ENCODE results near the gene RABGAP1L. TPM values are rescaled to one million over a fixed set of nuclear protein-coding genes. Genes with fewer than 3 reads are reported as not detected.

Gene RABGAP1L
- total and polyA plus RNA-seq, 12 donors: 13.0 to 167 (median 109) TPM

DNA sequence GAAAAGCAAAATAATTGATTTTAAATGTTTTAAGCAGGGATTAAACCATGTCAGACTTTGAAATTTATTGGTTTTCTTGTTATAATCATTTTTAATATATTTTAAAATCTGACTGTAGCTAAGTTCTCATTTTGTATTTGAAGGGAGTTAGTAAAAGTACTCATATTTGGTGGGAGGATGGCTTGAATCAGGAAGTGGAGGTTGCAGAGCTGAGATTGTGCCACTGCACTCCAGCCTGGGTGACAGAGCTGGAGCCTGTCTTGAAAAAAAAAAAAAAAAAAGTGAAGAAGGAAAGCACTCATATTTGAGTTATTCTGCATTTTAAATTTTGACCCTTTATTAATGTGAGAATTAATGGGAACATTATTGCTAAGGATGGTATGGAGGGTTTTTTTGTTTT, 106.0 kb downstream of the RABGAP1L start:
- Histone ChIP-seq H3K9me3 (no peaks in the 10 kb centered on the region), H3K27ac (no peak overlapping the region), H3K36me3 (peaks cover 0 to 7% (median 0%) of the 10 kb centered on the region in 9 donors), H3K4me3 (no peak overlapping the region), H3K4me1 (peaks cover 0 to 21% (median 6%) of the 10 kb centered on the region in 9 donors), H3K27me3 (no peaks in the 10 kb centered on the region)
- TF ChIP-seq, protein P1, sequence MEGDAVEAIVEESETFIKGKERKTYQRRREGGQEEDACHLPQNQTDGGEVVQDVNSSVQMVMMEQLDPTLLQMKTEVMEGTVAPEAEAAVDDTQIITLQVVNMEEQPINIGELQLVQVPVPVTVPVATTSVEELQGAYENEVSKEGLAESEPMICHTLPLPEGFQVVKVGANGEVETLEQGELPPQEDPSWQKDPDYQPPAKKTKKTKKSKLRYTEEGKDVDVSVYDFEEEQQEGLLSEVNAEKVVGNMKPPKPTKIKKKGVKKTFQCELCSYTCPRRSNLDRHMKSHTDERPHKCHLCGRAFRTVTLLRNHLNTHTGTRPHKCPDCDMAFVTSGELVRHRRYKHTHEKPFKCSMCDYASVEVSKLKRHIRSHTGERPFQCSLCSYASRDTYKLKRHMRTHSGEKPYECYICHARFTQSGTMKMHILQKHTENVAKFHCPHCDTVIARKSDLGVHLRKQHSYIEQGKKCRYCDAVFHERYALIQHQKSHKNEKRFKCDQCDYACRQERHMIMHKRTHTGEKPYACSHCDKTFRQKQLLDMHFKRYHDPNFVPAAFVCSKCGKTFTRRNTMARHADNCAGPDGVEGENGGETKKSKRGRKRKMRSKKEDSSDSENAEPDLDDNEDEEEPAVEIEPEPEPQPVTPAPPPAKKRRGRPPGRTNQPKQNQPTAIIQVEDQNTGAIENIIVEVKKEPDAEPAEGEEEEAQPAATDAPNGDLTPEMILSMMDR (IDR thresholded peaks at IDR 0.05): no peak
- no peak for DNase-seq
- intact Hi-C loops (cut with DNase I): no loop called here
- no peak for ATAC-seq

DNA sequence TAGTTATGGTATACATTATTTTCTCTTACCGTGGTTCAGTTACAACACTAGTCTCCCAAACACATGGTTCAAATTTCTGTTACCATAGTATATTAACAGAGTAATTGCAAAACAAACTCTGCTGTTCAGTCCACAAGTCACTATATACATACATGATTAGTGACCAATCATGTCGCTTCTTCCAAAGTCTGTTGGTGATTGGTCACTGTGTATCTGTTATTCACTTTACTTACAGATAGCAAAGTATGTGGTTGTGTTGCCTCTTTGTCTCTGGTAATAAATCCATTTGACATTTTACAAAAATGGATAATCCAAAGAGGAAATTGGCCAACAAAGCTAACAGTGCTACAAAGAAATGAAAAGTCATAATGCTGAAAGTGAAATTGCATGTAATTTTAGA, 107.2 kb downstream of the RABGAP1L start:
- Histone ChIP-seq H3K4me1 (peaks cover 0 to 21% (median 6%) of the 10 kb centered on the region in 9 donors), H3K27me3 (no peaks in the 10 kb centered on the region), H3K27ac (no peak overlapping the region), H3K36me3 (peaks cover 0 to 7% (median 0%) of the 10 kb centered on the region in 9 donors), H3K9me3 (no peaks in the 10 kb centered on the region), H3K4me3 (no peak overlapping the region)
- no peak for ATAC-seq
- DNase-seq: no peak
- 83 to 93% methylated on average over 2 of the region's 2 CpGs for WGBS, 2 donors
- intact Hi-C loops (cut with DNase I): no loop called here
- TF ChIP-seq, protein P1 (IDR thresholded peaks at IDR 0.05): no peak

DNA sequence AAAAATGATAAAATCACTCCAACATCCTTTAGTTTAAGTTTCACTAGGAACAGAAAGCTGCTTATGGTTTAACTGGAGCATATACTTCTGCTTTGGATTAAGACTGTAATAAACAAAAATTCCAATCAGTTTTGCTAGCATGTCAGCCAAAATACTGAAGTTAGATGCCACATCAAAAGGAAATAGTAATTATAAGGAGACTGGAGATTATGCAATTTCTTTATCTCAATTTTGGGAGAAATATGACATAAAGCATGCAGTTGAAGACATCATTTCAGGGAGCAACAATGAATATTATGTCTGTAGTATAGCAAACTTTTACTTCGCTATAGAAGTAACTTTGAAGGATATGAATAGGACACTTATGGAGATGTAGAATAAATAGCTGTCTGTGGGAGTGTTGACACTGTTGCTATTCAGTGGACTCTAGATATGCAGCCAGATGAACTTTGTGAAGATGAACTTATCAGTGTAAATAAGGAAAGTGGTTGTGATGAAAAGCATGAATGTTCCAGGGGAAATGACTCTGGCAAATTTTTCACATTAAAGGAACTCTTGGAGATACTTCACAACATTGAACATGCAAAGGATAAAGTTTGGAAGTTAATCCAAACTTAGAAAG, 107.8 kb downstream of the RABGAP1L start:
- intact Hi-C loops (cut with DNase I): no loop called here
- Histone ChIP-seq H3K4me1 (peaks cover 0 to 21% (median 6%) of the 10 kb centered on the region in 9 donors), H3K4me3 (no peak overlapping the region), H3K36me3 (peaks cover 0 to 7% (median 0%) of the 10 kb centered on the region in 9 donors), H3K27me3 (no peaks in the 10 kb centered on the region), H3K9me3 (no peaks in the 10 kb centered on the region), H3K27ac (peak overlapping the region in 1 of 10 donors; percentile 2)
- 35 to 60% methylated on average over 1 of the region's 1 CpG for WGBS, 2 donors
- TF ChIP-seq, protein P1 (IDR thresholded peaks at IDR 0.05): no peak
- DNase-seq: no peak
- peak in 5 of 8 donors; percentile 40 to 77 (median 72) for ATAC-seq

DNA sequence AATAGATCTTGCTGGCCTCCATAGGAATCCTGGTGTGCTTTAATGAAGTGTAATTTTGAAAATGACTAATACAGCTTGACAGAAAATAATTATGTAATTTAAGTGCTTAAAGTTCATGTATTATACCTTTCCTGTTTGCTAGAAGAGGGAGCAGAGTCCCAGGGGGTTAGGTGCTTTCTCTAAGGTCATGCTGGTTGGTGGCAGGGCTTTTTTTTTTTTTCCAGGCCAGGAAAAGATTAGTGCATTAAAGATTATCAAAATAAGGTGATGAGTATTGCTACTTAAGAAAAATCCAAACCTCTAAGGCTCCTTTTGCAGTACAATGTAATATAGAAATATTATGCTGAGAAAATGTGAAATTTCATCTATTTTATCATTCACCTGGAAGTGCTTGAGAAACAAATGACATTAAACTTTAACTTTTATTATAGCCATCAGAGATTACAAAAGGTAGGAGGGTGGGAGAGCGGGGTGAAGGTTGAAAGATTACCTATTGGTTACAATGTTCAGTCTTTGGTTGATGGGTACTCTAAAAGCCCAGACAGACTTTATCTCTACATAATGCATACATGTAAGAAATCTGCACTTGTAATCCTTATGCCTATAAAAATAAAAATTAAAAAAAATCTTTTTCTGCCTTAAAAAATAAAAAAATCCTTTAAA, 110.8 kb downstream of the RABGAP1L start:
- no peak overlapping the region for H3K4me3 ChIP-seq
- peaks cover 0 to 24% (median 0%) of the 10 kb centered on the region in 9 donors for H3K36me3 ChIP-seq
- no peaks in the 10 kb centered on the region for H3K9me3 ChIP-seq
- DNase-seq (no peak), ATAC-seq (no peak)
- 99 to 100% methylated on average over 1 of the region's 1 CpG for whole genome bisulfite sequencing, 2 donors
- peaks cover 0 to 12% (median 3%) of the 10 kb centered on the region in 9 donors for H3K4me1 ChIP-seq
- H3K27ac ChIP-seq: no peak overlapping the region
- TF ChIP-seq, protein P1 (IDR thresholded peaks at IDR 0.05): no peak
- intact Hi-C loops (cut with DNase I): loop anchor here in 1 of 10 donors (10.0 kb wide), 1 partner anchor 145 kb away; no protein-coding TSS in a partner anchor
- no peaks in the 10 kb centered on the region for H3K27me3 ChIP-seq
